ENCODE results near the gene CCND3. TPM values are rescaled to one million over a fixed set of nuclear protein-coding genes. Genes with fewer than 3 reads are reported as not detected.

CCND3 gene
- polyA plus RNA-seq, 2 of the 4 experiments (the other 2 are of a cell fraction), result 112 to 228 TPM

GRCh38 chr6:41975276-41975675 is 33.7 kb upstream of the CCND3 start:
- Histone ChIP-seq H3K9me3 (no peaks in the 10 kb centered on the region), H3K4me1 (peaks cover 45% of the 10 kb centered on the region), H3K4me3 (no peak overlapping the region), H3K4me2 (no peak overlapping the region), H3K27ac (peak overlapping the region; percentile 57 to 89; a peak in 4 of 6 replicates)
- ChIA-PET CTCF (interaction anchor here (1.3 to 1.9 kb wide), 2 partner anchors 8 to 54 kb away, joined by 4 to 9 read pairs; partner anchors contain the start of genes BYSL and MED20), POLR2A (no interaction called here)
- WGBS (ENCODE audit: missing lambda C conversion rate), result 94% methylated on average over 2 of the region's 4 CpGs
- no peak for TF ChIP-seq ELK1 (IDR thresholded peaks at IDR 0.05; ENCODE audit: low read depth, low read length)
- no peak for TF ChIP-seq USF2 (IDR thresholded peaks at IDR 0.05)
- TF ChIP-seq NR3C1 (IDR thresholded peaks at IDR 0.05), result no peak
- TF ChIP-seq EP300 (IDR thresholded peaks at IDR 0.05), result no peak
- TF ChIP-seq ZNF302 (CRISPR knock-in tag; IDR thresholded peaks at IDR 0.05), result no peak
- TF ChIP-seq CHD4 (IDR thresholded peaks at IDR 0.05; ENCODE audit: borderline replicate concordance), result no peak
- no peak for TF ChIP-seq RAD21 (conservative IDR thresholded peaks at IDR 0.05 in 1 of 2, IDR thresholded peaks at IDR 0.05 in 1 of 2)
- no peak for TF ChIP-seq ZFP36 (IDR thresholded peaks at IDR 0.05; ENCODE audit: borderline replicate concordance, partially characterized antibody)
- DNase-seq (ENCODE audit: low read depth in 1 of 2, low spot score in 1 of 2) (no peak), ATAC-seq (no peak), FAIRE-seq (no peak)

- TF ChIP-seq CEBPB (IDR thresholded peaks at IDR 0.05) (no peak), EHF (CRISPR knock-in tag; IDR thresholded peaks at IDR 0.05) (no peak), TP53 (CRISPR knock-in tag; IDR thresholded peaks at IDR 0.05) (no peak), MAFK (IDR thresholded peaks at IDR 0.05; ENCODE audit: partially characterized antibody) (no peak), RARB (CRISPR knock-in tag; IDR thresholded peaks at IDR 0.05) (no peak), SMC3 (IDR thresholded peaks at IDR 0.05) (no peak), HOXB13 (CRISPR knock-in tag; IDR thresholded peaks at IDR 0.05; ENCODE audit: low read depth) (no peak), KDM5A (IDR thresholded peaks at IDR 0.05) (no peak), BCL3 (IDR thresholded peaks at IDR 0.05) (no peak), ZC3H11A (IDR thresholded peaks at IDR 0.05) (no peak), RAD21 (conservative IDR thresholded peaks at IDR 0.05 in 1 of 2, IDR thresholded peaks at IDR 0.05 in 1 of 2) (no peak), CHD2 (IDR thresholded peaks at IDR 0.05; ENCODE audit: low read length, partially characterized antibody) (no peak), BHLHE40 (IDR thresholded peaks at IDR 0.05; ENCODE audit: low read depth, low read length) (no peak), KDM1A (IDR thresholded peaks at IDR 0.05; ENCODE audit: low read depth) (no peak), FOSL2 (IDR thresholded peaks at IDR 0.05) (no peak), FOSL2 (CRISPR knock-in tag; IDR thresholded peaks at IDR 0.05) (no peak)
- FAIRE-seq (no peak), DNase-seq (ENCODE audit: low read depth in 1 of 2, low spot score in 1 of 2) (no peak), ATAC-seq (no peak)
- Histone ChIP-seq H3K27ac (peak overlapping the region in 1 of 2 experiments; percentile 81; a peak in 3 of 6 replicates), H3K9me3 (no peaks in the 10 kb centered on the region), H3K4me1 (peaks cover 49% of the 10 kb centered on the region), H3K4me2 (no peak overlapping the region), H3K4me3 (no peak overlapping the region)
- ChIA-PET CTCF (interaction anchor here (1.3 kb wide), 1 partner anchor 53 kb away, joined by 4 read pairs; the partner anchor contains the start of genes BYSL and MED20), POLR2A (no interaction called here)
- WGBS (ENCODE audit: missing lambda C conversion rate), result 98% methylated on average over 5 of the region's 5 CpGs
These were observed 32.7 kb upstream of the CCND3 start for GRCh38 chr6:41974281-41974825.

All from A549 (cell line).